K562 (cell line): ENCODE results near the gene GNAQ. TPM values are rescaled to one million over a fixed set of nuclear protein-coding genes. Genes with fewer than 3 reads are reported as not detected.

Source experiments
- ATAC-seq: fragments of 200-7000 bp; cut with Tn5 transposase; 3 replicates; pipeline ENCODE4 v1.9.1; 2020; ENCODE audit warnings: moderate library complexity
- BruUV-seq: library from RNA; stranded (reverse); fragments of 400-500 nt; replicated peaks from 2 replicates; lab custom pipeline; 2021; lab: Mats Ljungman, UMichigan
- CTCF ChIA-PET: fragments of 300-600 bp; formaldehyde crosslinking; extraction: SDS; loops from one replicate; lab custom pipeline; 2021; ENCODE audit warnings: low intra/inter-chr PET ratio; lab: Yijun Ruan, JAX
- POLR2A ChIA-PET: fragments of 300-600, 350-650 bp; sonication (Branson Sonifier 250); formaldehyde crosslinking; extraction: SDS; loops from one replicate; lab custom pipeline; 2021; ENCODE audit warnings: antibody characterized with exemption, inconsistent platforms; lab: Yijun Ruan, JAX
- DNase-seq, 4 experiments: peaks; one replicate each; pipeline versions ENCODE4 v3.0.0 to v3.0.0-alpha.2; 2011 to 2018; ENCODE audit warnings: low spot score in 3 of 4, mixed read lengths in 3 of 4; ENCODE audit errors: extremely low read depth in 1 of 4
- FAIRE-seq: peaks from 2 replicates; lab custom pipeline; 2011; peaks lifted over from hg19 to GRCh38; lab: Jason Lieb, UNC
- H2AFZ ChIP-seq: 2 replicates; pipeline ENCODE4 v1.6.0; 2011; ENCODE audit warnings: low read depth, low read length, control low read depth, inconsistent platforms
- H3K27ac ChIP-seq: fragments of 200-600 bp; 3 replicates; pipeline ENCODE4 v1.8.0; 2011; ENCODE audit warnings: low read depth, mild to moderate bottlenecking, control low read depth, inconsistent platforms, low read length, moderate library complexity, mixed read lengths; ENCODE audit errors: extremely low read depth
- H3K27me3 ChIP-seq, 2 experiments: fragments of 300-600 bp in 1 of 2; 2 replicates in 1 of 2; 3 replicates in 1 of 2; pipeline versions ENCODE4 v1.6.0 to v1.8.0; 2011; ENCODE audit warnings: inconsistent platforms in 2 of 2, low read length in 2 of 2, mild to moderate bottlenecking in 1 of 2, mixed read lengths in 1 of 2, moderate library complexity in 1 of 2; ENCODE audit not compliant: control insufficient read depth in 2 of 2, insufficient read depth in 2 of 2
- H3K36me3 ChIP-seq: fragments of 300-600 bp; 3 replicates; pipeline ENCODE4 v1.8.0; 2011; ENCODE audit warnings: mild to moderate bottlenecking, low read length, inconsistent platforms; ENCODE audit not compliant: control insufficient read depth, insufficient read depth
- H3K4me1 ChIP-seq, 2 experiments: fragments of 200-600 bp in 1 of 2; replicated peaks in 1 of 2; 2 replicates in 1 of 2; 3 replicates in 1 of 2; pipeline versions ENCODE4 v1.5.1 to v1.8.0; 2011; ENCODE audit warnings: inconsistent platforms in 2 of 2, low read length in 2 of 2, mild to moderate bottlenecking in 1 of 2, mixed read lengths in 1 of 2, moderate library complexity in 1 of 2; ENCODE audit not compliant: control insufficient read depth in 2 of 2, insufficient read depth in 2 of 2
- H3K4me2 ChIP-seq: 2 replicates; pipeline ENCODE4 v1.6.1; 2011; ENCODE audit warnings: low read length, control low read depth, inconsistent platforms, mixed read lengths; ENCODE audit not compliant: insufficient read depth
- H3K4me3 ChIP-seq: fragments of 200-600 bp; sonication (generic), shearing (Covaris generic); 2 replicates; pipeline ENCODE4 v1.5.1; 2016; ENCODE audit warnings: control low read depth, inconsistent platforms
- H3K79me2 ChIP-seq: fragments of 200-600 bp; 3 replicates; pipeline ENCODE4 v1.8.0; 2011; ENCODE audit warnings: low read length, inconsistent platforms; ENCODE audit not compliant: control insufficient read depth, insufficient read depth
- H3K9ac ChIP-seq, 2 experiments: 2 replicates each; pipeline versions ENCODE4 v1.6.0 to v1.6.1; 2011; ENCODE audit warnings: low read depth in 2 of 2, low read length in 2 of 2, control low read depth in 1 of 2, inconsistent platforms in 1 of 2, mild to moderate bottlenecking in 1 of 2, mixed read lengths in 1 of 2; ENCODE audit not compliant: insufficient read depth in 1 of 2
- H3K9me1 ChIP-seq: one replicate; pipeline ENCODE4 v1.6.0; 2011; ENCODE audit warnings: inconsistent platforms, mild to moderate bottlenecking, low read length, moderate library complexity; ENCODE audit not compliant: control insufficient read depth, insufficient read depth
- H3K9me3 ChIP-seq: replicated peaks from 2 replicates; pipeline ENCODE4 v1.5.1; 2011; ENCODE audit warnings: low read depth, low read length, inconsistent platforms; ENCODE audit not compliant: control insufficient read depth, insufficient read depth
- H4K20me1 ChIP-seq: replicated peaks from 2 replicates; pipeline ENCODE4 v1.6.1; 2011; ENCODE audit warnings: low read length, inconsistent platforms, mixed read lengths; ENCODE audit not compliant: control insufficient read depth, insufficient read depth
- ARID2 ChIP-seq: fragments of 450-650 bp; IDR thresholded peaks from 2 replicates; pipeline ENCODE4 v1.6.1; 2017; ENCODE audit warnings: antibody characterized with exemption, mild to moderate bottlenecking
- DMBX1 ChIP-seq: fragments of 250-450 bp; sonication (Bioruptor Pico); IDR thresholded peaks from 2 replicates; pipeline ENCODE4 v1.8.0; 2022; ENCODE audit warnings: inconsistent platforms, mild to moderate bottlenecking, moderate library complexity, borderline replicate concordance
- E4F1 ChIP-seq: fragments of 250-450 bp; sonication (Bioruptor Pico); IDR thresholded peaks from 2 replicates; pipeline ENCODE4 v1.5.0; 2021; ENCODE audit warnings: mild to moderate bottlenecking, borderline replicate concordance
- EHMT2 ChIP-seq: fragments of 450-650 bp; IDR thresholded peaks from 2 replicates; pipeline ENCODE4 v1.6.1; 2018; ENCODE audit warnings: antibody characterized with exemption
- HMGN3 ChIP-seq: IDR thresholded peaks from 2 replicates; pipeline ENCODE4 v1.6.1; 2011; ENCODE audit warnings: borderline replicate concordance, low read depth, mild to moderate bottlenecking, mixed read lengths, low read length; ENCODE audit not compliant: insufficient read length; ENCODE audit errors: extremely low read depth
- KLF1 ChIP-seq: fragments of 450-650 bp; IDR thresholded peaks from 2 replicates; pipeline ENCODE4 v1.6.1; 2016; ENCODE audit warnings: missing genetic modification characterization, missing compliant biosample characterization
- STAG1 ChIP-seq: sonication (generic); formaldehyde crosslinking; IDR thresholded peaks from 2 replicates; pipeline ENCODE4 v1.5.0; 2020; ENCODE audit warnings: missing genetic modification reagents, borderline replicate concordance
- ZNF24 ChIP-seq: fragments of 450-650 bp; IDR thresholded peaks from 2 replicates; pipeline ENCODE4 v1.6.1; 2016
- ZNF445 ChIP-seq: fragments of 250-450 bp; sonication (Bioruptor Pico); IDR thresholded peaks from 2 replicates; pipeline ENCODE4 v1.4.0; 2020; ENCODE audit warnings: low read depth, mild to moderate bottlenecking, moderate library complexity
- WGBS: fragments of 100-300 bp; shearing (Covaris generic); methylation state at CpG from one replicate; pipeline ENCODE4 v1.1.6; 2016; ENCODE audit warnings: low coverage, mixed read lengths; ENCODE audit not compliant: insufficient coverage; ENCODE audit errors: missing lambda C conversion rate; 5-methylcytosine and 5-hydroxymethylcytosine counted together
- in situ Hi-C: fragments of 300-500 bp; cut with MboI; formaldehyde crosslinking; loops from 4 replicates; pipeline ENCODE4 v1.15.0; 2018; ENCODE audit warnings: inconsistent platforms, mixed read lengths
- intact Hi-C: fragments of 100-400 bp; cut with micrococcal nuclease; formaldehyde crosslinking; loops from 2 replicates; pipeline ENCODE4 v1.14.2; 2022
- polyA plus RNA-seq, 8 experiments: library from polyadenylated mRNA; depleted of rRNA in 4 of 8; stranded (reverse) in 5 of 8; unstranded in 3 of 8; fragments of >200 nt; fragmentation: Nextera tagmentation in 2 of 8; fragmentation: Illumina TruSeq in 1 of 8; extraction: Ambion mirVana in 2 of 8; extraction: Trizol in 1 of 8; gene quantifications; 2 replicates each; pipeline versions ENCODE4 v1.2.1 to v1.2.3, GENCODE V29; 2011 to 2014; ENCODE audit warnings: inconsistent platforms in 1 of 8, missing spikeins in 1 of 8
- total RNA-seq, 7 experiments: library from RNA; depleted of rRNA in 6 of 7; stranded (reverse); fragments of >200 nt in 6 of 7; fragmentation: Illumina TruSeq in 2 of 7; extraction: Trizol in 2 of 7; gene quantifications; 2 replicates each; pipeline versions ENCODE4 v1.2.1 to v1.2.3, GENCODE V29; 2011 to 2021; ENCODE audit warnings: low replicate concordance in 1 of 7

Gene GNAQ
- total and polyA plus RNA-seq, 9 of the 15 experiments (the other 6 are each of a cell fraction or from before 2014, with no cell fraction given), result 4.8 to 27.9 (median 17.5) TPM

- Histone ChIP-seq H2AFZ (no peak overlapping the region), H3K4me2 (no peak overlapping the region), H3K79me2 (peaks cover 99% of the 10 kb centered on the region), H3K4me3 (no peak overlapping the region), H3K27me3 (no peaks in the 10 kb centered on the region), H3K4me1 (peaks cover 0 to 34% of the 10 kb centered on the region in 2 experiments; a peak in 4 of 5 replicates), H3K27ac (no peak overlapping the region), H3K9me1 (no peaks in the 10 kb centered on the region), H3K9ac (no peak overlapping the region), H4K20me1 (no peaks in the 10 kb centered on the region), H3K9me3 (no peaks in the 10 kb centered on the region), H3K36me3 (0 out of 3 replicates have a peak, but pooled peaks cover 3% of the 10 kb centered on the region)
- FAIRE-seq (no peak), ATAC-seq (no peak), DNase-seq (no peak)
- no TSS peak for BruUV-seq
- ChIA-PET CTCF (no interaction called here), POLR2A (interaction anchor here (0.7 kb wide), 1 partner anchor 586 kb away, joined by 3 read pairs; no protein-coding TSS in a partner anchor)
- in situ Hi-C loops (no loop called here), intact Hi-C loops (no loop called here)
- TF ChIP-seq HMGN3, result no peak
- TF ChIP-seq KLF1 (tag), result no peak
- TF ChIP-seq EHMT2, result no peak
- no peak for TF ChIP-seq DMBX1 (CRISPR knock-in tag)
- TF ChIP-seq E4F1 (CRISPR knock-in tag), result no peak
- TF ChIP-seq STAG1 (CRISPR knock-in tag), result no peak
- no peak for TF ChIP-seq ZNF24
- TF ChIP-seq ZNF445 (CRISPR knock-in tag), result no peak
- TF ChIP-seq ARID2, result no peak
- WGBS, result 50% methylated on average over 1 of the region's 1 CpG
Observed at GRCh38 chr9:78013934-78014333, 17.7 kb downstream of the GNAQ start.
